Measurements from ENCODE around the gene CAMKK2. TPM values are rescaled to one million over a fixed set of nuclear protein-coding genes. Genes with fewer than 3 reads are reported as not detected.
"Not testable (repeated sequence)": the region's sequence is repeated elsewhere in the genome, so short reads cannot be mapped to it uniquely, and the experiment has no call there.

The CAMKK2 gene
- total RNA-seq, 2 experiments from 2014 or later: 32.2 to 32.7 TPM

- H3K27me3 Mint-ChIP-seq (ENCODE audit: low read depth); DNase-seq; H3K36me3 Mint-ChIP-seq (ENCODE audit: low read depth); POLR2A ChIA-PET; H3K27ac Mint-ChIP-seq; ATAC-seq; H3K9me3 Mint-ChIP-seq (ENCODE audit: insufficient read depth): not testable (repeated sequence)
- H3K4me1 Mint-ChIP-seq (ENCODE audit: low read depth): peaks cover 36% of the 10 kb centered on the region
- H3K4me3 Mint-ChIP-seq: peak overlapping the region; percentile 82
- CTCF ChIA-PET: interaction anchor here (0.7 kb wide), 1 partner anchor 163 kb away, joined by 3 read pairs; no protein-coding TSS in a partner anchor
Observed at GRCh38 chr12:121298411-121298810, 1.9 kb upstream of the CAMKK2 start.

- ATAC-seq: no peak
- Mint-ChIP-seq H3K4me1 (ENCODE audit: low read depth) (peaks cover 40% of the 10 kb centered on the region), H3K4me3 (peak overlapping the region; percentile 82), H3K27ac (peak overlapping the region; percentile 81), H3K36me3 (ENCODE audit: low read depth) (peaks cover 4% of the 10 kb centered on the region), H3K27me3 (ENCODE audit: low read depth) (peaks cover 2% of the 10 kb centered on the region), H3K9me3 (ENCODE audit: insufficient read depth) (no peaks in the 10 kb centered on the region)
- POLR2A ChIA-PET: interaction anchor here (0.7 to 2.6 kb wide), 3 partner anchors 8 to 759 kb away, joined by 3 to 8 read pairs (median 4); no protein-coding TSS in a partner anchor
- CTCF ChIA-PET: interaction anchor here (1.4 kb wide), 1 partner anchor 103 kb away, joined by 5 read pairs; the partner anchor contains the start of gene RNF34
- DNase-seq: peak; percentile 29
Observed at GRCh38 chr12:121297435-121297991, 1.0 kb upstream of the CAMKK2 start.

- Mint-ChIP-seq H3K27me3 (ENCODE audit: low read depth) (peaks cover 2% of the 10 kb centered on the region), H3K4me1 (ENCODE audit: low read depth) (peaks cover 47% of the 10 kb centered on the region), H3K4me3 (peak overlapping the region; percentile 89), H3K9me3 (ENCODE audit: insufficient read depth) (no peaks in the 10 kb centered on the region), H3K27ac (peak overlapping the region; percentile 86), H3K36me3 (ENCODE audit: low read depth) (peaks cover 14% of the 10 kb centered on the region)
- CTCF ChIA-PET: interaction anchor here (1.0 to 2.1 kb wide), 3 partner anchors 57 to 236 kb away, joined by 4 to 5 read pairs (median 5); partner anchors contain the start of gene RNF34
- ATAC-seq: peak; percentile 28
- POLR2A ChIA-PET: interaction anchor here (0.6 to 2.6 kb wide), 2 partner anchors 10 to 828 kb away, joined by 4 to 8 read pairs; no protein-coding TSS in a partner anchor
- peak; percentile 32 for DNase-seq
Observed at GRCh38 chr12:121295746-121296617, 527 bp downstream of the CAMKK2 start.

GRCh38 chr12:121295116-121295745 lies 1.3 kb downstream of the CAMKK2 start:
- no peak for ATAC-seq
- DNase-seq: peak; percentile 31
- no peaks in the 10 kb centered on the region for H3K9me3 Mint-ChIP-seq (ENCODE audit: insufficient read depth)
- H3K27ac Mint-ChIP-seq: peak overlapping the region; percentile 86
- H3K27me3 Mint-ChIP-seq (ENCODE audit: low read depth): no peaks in the 10 kb centered on the region
- ChIA-PET CTCF (interaction anchor here (2.1 kb wide), 1 partner anchor 56 kb away, joined by 5 read pairs; no protein-coding TSS in a partner anchor), POLR2A (interaction anchor here (0.6 to 2.6 kb wide), 2 partner anchors 10 to 827 kb away, joined by 4 to 8 read pairs; no protein-coding TSS in a partner anchor)
- H3K4me1 Mint-ChIP-seq (ENCODE audit: low read depth): peaks cover 43% of the 10 kb centered on the region
- H3K4me3 Mint-ChIP-seq: peak overlapping the region; percentile 89
- H3K36me3 Mint-ChIP-seq (ENCODE audit: low read depth): peaks cover 14% of the 10 kb centered on the region

GRCh38 chr12:121294151-121294889 lies 2.2 kb downstream of the CAMKK2 start:
- Mint-ChIP-seq H3K9me3 (ENCODE audit: insufficient read depth) (no peaks in the 10 kb centered on the region), H3K27ac (no peak overlapping the region), H3K36me3 (ENCODE audit: low read depth) (peaks cover 17% of the 10 kb centered on the region), H3K4me1 (ENCODE audit: low read depth) (peaks cover 38% of the 10 kb centered on the region), H3K27me3 (ENCODE audit: low read depth) (no peaks in the 10 kb centered on the region), H3K4me3 (peak overlapping the region; percentile 8)
- POLR2A ChIA-PET: no interaction called here
- CTCF ChIA-PET: no interaction called here
- ATAC-seq: no peak
- no peak for DNase-seq

- H3K4me1 Mint-ChIP-seq (ENCODE audit: low read depth): peaks cover 42% of the 10 kb centered on the region
- peaks cover 17% of the 10 kb centered on the region for H3K36me3 Mint-ChIP-seq (ENCODE audit: low read depth)
- POLR2A ChIA-PET: no interaction called here
- H3K27ac Mint-ChIP-seq: peak overlapping the region; percentile 55
- no peaks in the 10 kb centered on the region for H3K27me3 Mint-ChIP-seq (ENCODE audit: low read depth)
- ATAC-seq (no peak), DNase-seq (no peak)
- no peaks in the 10 kb centered on the region for H3K9me3 Mint-ChIP-seq (ENCODE audit: insufficient read depth)
- no peak overlapping the region for H3K4me3 Mint-ChIP-seq
- CTCF ChIA-PET: no interaction called here
Observed at GRCh38 chr12:121293603-121294002, 2.9 kb downstream of the CAMKK2 start.

GRCh38 chr12:121290410-121290809 lies 6.1 kb downstream of the CAMKK2 start:
- no peak overlapping the region for H3K4me3 Mint-ChIP-seq
- H3K36me3 Mint-ChIP-seq (ENCODE audit: low read depth): peaks cover 19% of the 10 kb centered on the region
- H3K4me1 Mint-ChIP-seq (ENCODE audit: low read depth): peaks cover 38% of the 10 kb centered on the region
- ChIA-PET POLR2A (no interaction called here), CTCF (no interaction called here)
- no peak overlapping the region for H3K27ac Mint-ChIP-seq
- no peaks in the 10 kb centered on the region for H3K27me3 Mint-ChIP-seq (ENCODE audit: low read depth)
- ATAC-seq (no peak), DNase-seq (no peak)
- H3K9me3 Mint-ChIP-seq (ENCODE audit: insufficient read depth): no peaks in the 10 kb centered on the region

GRCh38 chr12:121289962-121290361 lies 6.5 kb downstream of the CAMKK2 start:
- ATAC-seq: no peak
- no peak overlapping the region for H3K27ac Mint-ChIP-seq
- no peaks in the 10 kb centered on the region for H3K27me3 Mint-ChIP-seq (ENCODE audit: low read depth)
- H3K9me3 Mint-ChIP-seq (ENCODE audit: insufficient read depth): no peaks in the 10 kb centered on the region
- ChIA-PET CTCF (no interaction called here), POLR2A (no interaction called here)
- no peak overlapping the region for H3K4me3 Mint-ChIP-seq
- H3K36me3 Mint-ChIP-seq (ENCODE audit: low read depth): peaks cover 19% of the 10 kb centered on the region
- no peak for DNase-seq
- H3K4me1 Mint-ChIP-seq (ENCODE audit: low read depth): peaks cover 35% of the 10 kb centered on the region

- Mint-ChIP-seq H3K27ac (no peak overlapping the region), H3K4me3 (no peak overlapping the region), H3K36me3 (ENCODE audit: low read depth) (peaks cover 20% of the 10 kb centered on the region), H3K27me3 (ENCODE audit: low read depth) (no peaks in the 10 kb centered on the region), H3K4me1 (ENCODE audit: low read depth) (peaks cover 27% of the 10 kb centered on the region), H3K9me3 (ENCODE audit: insufficient read depth) (no peaks in the 10 kb centered on the region)
- DNase-seq (no peak), ATAC-seq (no peak)
- CTCF ChIA-PET: no interaction called here
- POLR2A ChIA-PET: no interaction called here
Observed at GRCh38 chr12:121288986-121289385, 7.5 kb downstream of the CAMKK2 start.

GRCh38 chr12:121288158-121288845 lies 8.2 kb downstream of the CAMKK2 start:
- ChIA-PET POLR2A (no interaction called here), CTCF (no interaction called here)
- DNase-seq (no peak), ATAC-seq (no peak)
- H3K36me3 Mint-ChIP-seq (ENCODE audit: low read depth): peaks cover 19% of the 10 kb centered on the region
- no peak overlapping the region for H3K4me3 Mint-ChIP-seq
- no peak overlapping the region for H3K27ac Mint-ChIP-seq
- H3K4me1 Mint-ChIP-seq (ENCODE audit: low read depth): peaks cover 22% of the 10 kb centered on the region
- H3K9me3 Mint-ChIP-seq (ENCODE audit: insufficient read depth): no peaks in the 10 kb centered on the region
- H3K27me3 Mint-ChIP-seq (ENCODE audit: low read depth): no peaks in the 10 kb centered on the region
